ENCODE measurements around the gene HGFAC.

The HGFAC gene

GRCh38 chr4:3411676-3412075 is 30.1 kb upstream of the HGFAC start:
- DNase-seq = no peak

- no peak for DNase-seq
These were observed 29.3 kb upstream of the HGFAC start for GRCh38 chr4:3412257-3413020.

- DNase-seq = no peak
These were observed 28.5 kb upstream of the HGFAC start for GRCh38 chr4:3413217-3413671.

DNA sequence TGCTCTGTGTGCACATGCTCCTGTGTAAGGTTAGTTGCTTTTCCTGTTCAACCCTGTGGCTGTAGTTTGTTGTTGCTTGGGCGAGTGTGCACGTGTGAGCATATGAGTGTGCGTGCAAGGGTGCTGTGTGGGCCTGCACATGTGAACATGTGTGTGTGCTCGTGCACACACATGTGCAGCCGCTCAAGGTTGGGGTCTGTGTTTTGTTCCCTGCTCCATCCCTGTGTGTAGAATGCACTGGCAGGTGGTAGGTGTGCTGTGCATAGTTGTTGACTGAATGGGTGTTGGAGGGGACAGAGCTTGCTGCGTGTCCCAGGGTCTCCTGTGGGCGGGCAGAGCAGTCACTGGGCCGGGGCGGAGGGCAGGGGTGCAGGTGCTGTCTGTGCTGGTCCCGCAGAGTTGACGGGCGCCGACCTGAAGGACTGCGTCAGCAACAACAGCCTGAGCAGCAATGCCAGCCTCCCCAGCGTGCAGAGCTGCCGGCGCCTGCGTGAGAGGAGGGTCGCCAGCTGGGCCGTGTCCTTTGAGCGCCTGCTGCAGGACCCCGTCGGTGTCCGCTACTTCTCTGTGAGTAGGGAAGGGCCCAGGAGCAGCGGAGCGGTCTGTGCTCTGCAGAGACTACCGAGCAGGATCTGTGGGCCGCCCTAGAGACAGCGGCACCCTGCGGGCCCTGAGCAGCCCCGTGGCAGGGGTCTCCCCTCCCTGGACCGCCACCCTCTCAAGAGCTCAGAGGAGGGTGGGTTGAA is 27.9 kb upstream of the HGFAC start:
- no peak for DNase-seq

DNA sequence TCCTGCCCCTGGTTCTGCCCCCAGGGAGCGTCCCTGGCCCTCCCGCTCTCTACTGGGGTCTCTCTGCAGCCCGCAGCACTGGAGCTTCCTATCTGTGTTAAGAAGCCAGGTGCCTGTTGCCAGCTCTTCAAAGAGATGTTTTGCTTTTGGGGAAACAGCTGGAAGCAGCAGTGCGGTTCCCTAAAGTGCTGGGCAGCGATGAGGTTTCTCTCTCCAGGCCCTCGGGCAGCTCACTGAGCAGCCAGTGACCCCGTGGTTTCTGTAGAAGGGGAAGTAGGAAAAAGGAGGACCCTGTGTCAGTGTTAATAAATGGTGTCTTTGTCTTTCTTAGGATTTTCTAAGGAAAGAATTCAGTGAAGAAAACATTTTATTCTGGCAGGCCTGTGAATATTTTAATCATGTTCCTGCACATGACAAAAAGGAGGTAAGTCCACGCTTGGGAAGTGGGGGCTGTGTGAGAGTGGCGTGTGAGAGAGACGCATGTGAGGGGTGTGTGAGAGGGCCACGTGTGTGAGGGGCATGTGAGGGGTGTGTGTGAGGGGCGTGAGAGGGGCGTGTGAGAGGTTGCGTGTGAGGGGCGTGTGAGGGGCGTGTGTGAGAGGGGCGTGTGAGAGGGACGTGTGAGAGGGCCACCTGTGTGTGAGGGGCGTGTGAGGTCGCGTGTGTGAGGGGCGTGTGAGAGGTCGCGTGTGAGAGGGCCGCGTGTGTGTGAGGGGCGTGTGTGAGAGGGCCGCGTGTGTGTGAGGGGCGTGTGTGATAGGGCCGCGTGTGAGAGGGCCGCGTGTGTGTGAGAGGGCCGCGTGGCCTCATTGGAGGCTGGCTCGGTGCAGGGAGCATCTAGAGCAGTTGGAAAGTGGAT is 27.1 kb upstream of the HGFAC start:
- DNase-seq = no peak

- DNase-seq = no peak
These were observed 26.2 kb upstream of the HGFAC start for GRCh38 chr4:3415471-3416141.

- DNase-seq = no peak
These were observed 25.5 kb upstream of the HGFAC start for GRCh38 chr4:3416270-3416669.

DNA sequence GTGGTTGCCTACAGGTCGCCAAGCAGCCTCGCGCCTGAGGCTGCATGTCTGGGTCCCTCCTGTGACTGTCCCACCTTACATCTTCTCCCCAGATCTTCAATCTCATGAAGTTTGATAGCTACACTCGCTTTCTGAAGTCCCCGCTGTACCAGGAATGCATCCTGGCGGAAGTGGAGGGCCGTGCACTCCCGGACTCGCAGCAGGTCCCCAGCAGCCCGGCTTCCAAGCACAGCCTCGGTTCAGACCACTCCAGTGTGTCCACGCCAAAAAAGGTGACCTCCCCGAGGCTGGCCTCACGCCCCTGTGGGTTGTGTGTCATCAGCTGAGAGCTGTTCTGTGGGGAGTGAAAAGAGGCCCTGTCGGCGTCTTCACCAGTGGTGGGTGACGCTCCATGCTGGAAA is 24.9 kb upstream of the HGFAC start:
- DNase-seq = no peak

DNA sequence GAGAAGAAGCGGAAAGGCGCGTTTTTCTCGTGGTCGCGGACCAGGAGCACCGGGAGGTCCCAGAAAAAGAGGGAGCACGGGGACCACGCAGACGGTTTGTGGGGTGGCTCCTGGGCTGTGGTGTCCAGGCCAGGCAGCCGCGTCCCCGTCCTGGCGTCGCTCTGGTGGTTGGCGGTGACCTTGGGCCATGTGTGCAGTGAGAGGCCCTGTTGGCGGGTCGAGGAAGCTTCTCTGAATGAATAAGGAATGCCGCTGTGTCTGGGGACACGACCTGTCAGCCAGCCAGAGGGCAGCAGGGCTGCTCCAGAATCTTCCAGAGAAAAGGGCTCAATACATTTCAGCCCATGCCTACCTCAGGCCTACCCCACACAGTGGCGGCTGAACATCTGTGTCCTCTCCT is 24.3 kb upstream of the HGFAC start:
- DNase-seq = no peak

GRCh38 chr4:3418029-3418762 is 23.6 kb upstream of the HGFAC start:
- DNase-seq = no peak

DNA sequence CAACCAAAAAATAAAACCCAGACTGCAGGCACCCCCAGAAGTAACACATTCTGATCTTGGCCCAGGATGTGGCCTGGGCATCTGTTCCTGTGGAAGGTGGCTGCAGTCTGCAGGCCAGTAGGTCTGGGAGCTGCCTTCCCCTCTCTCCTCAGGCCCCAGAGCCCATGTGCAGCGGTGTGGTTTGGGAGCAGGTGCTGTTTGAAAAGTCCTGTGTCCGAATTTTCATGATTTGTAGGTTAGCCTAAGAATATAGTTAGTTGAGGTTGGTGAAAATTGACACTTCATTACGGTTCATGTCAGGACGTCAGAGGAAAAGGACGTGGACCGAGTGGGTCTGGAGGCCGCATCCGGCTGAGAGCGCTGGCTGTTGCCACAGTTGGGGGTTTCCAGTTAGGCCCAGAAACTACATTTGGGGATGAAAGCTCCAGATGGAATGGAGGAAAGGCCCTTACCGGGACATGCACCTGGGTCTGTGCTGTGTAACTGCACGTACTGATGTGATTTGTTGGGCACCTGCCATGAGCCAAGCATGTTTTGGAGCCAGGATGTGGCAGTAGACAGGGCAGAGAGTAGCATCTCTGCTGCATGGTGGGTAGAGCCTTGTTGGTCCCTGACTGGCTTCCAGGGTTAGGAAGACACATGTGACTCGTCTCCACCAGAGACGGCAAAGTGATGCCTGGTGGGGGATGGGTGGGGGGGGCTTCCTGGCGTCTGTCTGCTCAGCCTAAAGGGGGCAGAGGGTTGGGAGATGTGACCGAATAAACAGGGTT is 21.7 kb upstream of the HGFAC start:
- no peak for DNase-seq

GRCh38 chr4:3420606-3420955 is 21.2 kb upstream of the HGFAC start:
- DNase-seq = no peak

- DNase-seq = no peak
These were observed 20.8 kb upstream of the HGFAC start for GRCh38 chr4:3420956-3421355.

DNA sequence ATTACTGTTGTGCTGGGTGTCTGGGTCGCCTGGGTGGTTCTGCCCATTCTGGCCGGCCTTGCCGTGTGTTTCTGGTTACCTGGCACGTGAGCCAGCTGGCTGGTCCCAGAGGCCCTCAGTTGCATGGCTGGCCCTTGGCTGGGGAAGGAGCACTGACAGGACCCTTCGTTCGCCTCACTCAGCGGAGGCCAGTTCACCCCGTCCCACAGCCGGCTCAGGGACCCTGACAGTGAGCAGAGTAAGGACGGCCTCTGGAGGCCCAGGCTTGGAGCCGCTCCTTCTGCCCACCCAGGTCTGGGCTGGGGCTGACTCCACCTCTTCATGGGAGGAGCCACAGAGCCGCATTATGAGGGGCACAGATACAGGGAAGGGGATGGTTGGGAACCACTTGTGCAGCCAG is 20.3 kb upstream of the HGFAC start:
- DNase-seq = no peak

DNA sequence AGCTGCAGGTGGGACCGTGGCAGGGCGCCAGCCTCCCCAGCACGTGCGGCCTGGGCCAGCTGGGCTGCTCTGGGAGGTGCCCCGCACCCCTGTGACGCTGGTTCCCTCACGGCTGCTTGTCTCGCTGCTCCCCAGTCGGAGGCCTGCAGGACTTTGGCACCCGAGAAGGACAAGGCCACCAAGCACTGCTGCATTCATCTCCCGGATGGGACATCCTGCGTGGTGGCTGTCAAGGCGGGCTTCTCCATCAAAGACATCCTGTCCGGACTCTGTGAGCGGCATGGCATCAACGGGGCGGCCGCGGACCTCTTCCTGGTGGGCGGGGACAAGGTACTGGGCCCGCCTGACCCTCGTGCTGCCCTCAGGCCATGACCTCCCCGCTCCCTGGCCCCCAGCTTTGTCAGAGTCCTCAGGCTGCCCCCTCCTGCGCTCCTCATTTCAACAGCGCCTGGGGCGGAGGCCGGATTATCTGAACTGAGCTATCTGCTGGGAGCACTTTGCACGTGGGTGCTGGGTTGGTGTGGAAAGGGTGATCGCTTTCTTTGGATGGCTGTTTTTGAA is 19.4 kb upstream of the HGFAC start:
- no peak for DNase-seq

GRCh38 chr4:3422808-3423297 is 18.9 kb upstream of the HGFAC start:
- no peak for DNase-seq

DNA sequence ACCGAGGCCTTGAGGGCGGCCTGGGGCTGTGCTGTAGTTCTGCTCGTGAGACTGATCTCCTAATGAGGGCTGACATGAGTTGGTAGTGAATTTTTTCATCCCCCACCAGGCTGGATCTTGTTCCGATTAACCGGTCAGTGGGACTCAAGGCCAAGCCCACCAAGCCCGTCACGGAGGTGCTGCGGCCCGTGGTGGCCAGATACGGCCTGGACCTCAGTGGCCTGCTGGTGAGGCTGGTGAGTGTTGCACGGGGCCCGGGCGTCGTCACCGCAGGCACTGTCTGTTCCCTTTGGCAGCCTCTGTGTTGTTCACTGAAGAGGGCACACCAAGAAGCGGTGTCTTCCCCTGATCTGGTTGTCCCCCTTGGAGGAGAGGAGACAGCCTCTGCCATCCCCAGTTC is 18.4 kb upstream of the HGFAC start:
- no peak for DNase-seq

DNA sequence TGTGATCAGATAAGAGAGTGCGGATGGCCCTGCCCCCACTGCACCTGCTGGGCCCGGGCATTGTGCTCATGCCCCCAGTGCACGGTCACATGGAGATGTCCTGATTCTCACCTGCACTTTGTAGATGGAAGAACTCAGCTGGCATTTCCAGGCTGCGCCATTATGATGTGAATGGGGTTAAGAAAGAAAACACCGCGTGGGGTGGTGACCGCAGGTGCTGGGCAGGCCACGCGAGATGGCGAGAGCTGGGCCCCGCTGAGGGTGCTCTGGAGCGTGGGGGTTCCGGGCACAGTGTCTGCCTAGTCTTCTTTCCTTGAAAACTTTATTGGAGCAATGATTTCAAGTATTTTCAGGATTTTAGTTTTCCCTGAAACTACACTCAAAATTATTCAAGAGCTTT is 17.8 kb upstream of the HGFAC start:
- DNase-seq = no peak

GRCh38 chr4:3424522-3425095 is 17.2 kb upstream of the HGFAC start:
- DNase-seq = no peak

DNA sequence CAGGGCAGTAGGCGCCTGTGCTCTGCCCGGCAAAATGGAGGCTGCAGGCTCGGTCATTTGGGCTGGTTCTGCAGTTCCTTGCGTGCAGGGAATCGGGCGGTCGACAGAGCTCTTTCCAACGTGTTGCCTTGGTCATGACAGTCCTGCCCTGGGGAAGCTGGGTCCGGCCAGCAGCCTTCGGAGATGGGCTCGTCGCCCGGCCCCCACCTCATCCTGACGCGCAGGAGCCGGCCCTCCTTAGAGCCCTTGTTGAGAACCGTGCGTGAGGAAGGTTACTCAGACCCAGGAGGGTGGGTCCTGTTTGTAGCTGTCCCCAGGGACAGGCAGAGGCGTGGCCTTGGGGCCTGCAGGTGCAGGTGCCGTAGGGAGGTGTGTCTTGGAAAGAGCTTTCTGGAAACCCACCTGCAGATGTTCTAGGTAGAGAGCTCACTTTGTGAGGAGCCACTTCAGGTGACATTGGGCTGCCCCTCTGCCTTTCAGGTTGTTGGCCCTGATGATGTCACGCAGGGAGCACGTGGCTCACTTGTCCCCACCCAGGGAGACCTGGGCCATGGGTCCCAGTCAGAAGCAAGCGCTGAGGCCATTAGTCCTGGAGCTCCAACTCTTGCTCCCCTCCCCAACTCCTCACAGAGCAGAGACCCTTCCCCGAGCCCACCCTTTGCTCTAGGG is 15.2 kb upstream of the HGFAC start:
- no peak for DNase-seq

Measured in NK-92 treated with Interleukin-12 subunit alpha and Interleukin-12 subunit beta, amount 100 ng/mL, for 24 hours (cell line).